ENCODE data around the gene PRKD2.

Gene PRKD2

DNA sequence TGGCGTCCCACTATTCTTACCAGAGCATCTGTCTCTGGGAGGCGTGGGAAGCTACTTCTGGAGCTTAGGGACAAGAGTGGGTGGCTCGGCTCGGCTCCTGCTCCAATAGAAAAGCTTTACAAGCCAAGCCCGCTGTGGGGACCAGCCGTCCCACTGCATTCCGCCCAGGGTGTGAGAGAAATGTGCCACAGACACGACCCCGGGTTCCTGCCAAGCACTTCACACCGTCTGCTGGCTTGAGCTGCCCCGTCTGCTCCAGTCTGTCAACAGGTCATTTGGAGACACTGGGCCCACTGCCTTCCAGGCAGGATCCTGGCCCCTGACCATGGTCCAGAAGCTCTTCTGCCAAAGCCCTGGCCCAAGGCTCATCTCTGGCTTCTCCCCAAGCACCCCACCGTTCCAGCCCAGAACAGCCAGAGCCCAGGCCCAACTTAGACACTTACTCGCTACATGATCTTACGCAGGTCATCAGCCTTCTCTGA is 22.4 kb upstream of the PRKD2 start:
- no peak overlapping the region for H3K4me3 ChIP-seq (ENCODE audit: low read depth, low read length)
- TF ChIP-seq, protein P1, sequence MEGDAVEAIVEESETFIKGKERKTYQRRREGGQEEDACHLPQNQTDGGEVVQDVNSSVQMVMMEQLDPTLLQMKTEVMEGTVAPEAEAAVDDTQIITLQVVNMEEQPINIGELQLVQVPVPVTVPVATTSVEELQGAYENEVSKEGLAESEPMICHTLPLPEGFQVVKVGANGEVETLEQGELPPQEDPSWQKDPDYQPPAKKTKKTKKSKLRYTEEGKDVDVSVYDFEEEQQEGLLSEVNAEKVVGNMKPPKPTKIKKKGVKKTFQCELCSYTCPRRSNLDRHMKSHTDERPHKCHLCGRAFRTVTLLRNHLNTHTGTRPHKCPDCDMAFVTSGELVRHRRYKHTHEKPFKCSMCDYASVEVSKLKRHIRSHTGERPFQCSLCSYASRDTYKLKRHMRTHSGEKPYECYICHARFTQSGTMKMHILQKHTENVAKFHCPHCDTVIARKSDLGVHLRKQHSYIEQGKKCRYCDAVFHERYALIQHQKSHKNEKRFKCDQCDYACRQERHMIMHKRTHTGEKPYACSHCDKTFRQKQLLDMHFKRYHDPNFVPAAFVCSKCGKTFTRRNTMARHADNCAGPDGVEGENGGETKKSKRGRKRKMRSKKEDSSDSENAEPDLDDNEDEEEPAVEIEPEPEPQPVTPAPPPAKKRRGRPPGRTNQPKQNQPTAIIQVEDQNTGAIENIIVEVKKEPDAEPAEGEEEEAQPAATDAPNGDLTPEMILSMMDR (IDR thresholded peaks at IDR 0.05; ENCODE audit: low read depth, low read length), result no peak

DNA sequence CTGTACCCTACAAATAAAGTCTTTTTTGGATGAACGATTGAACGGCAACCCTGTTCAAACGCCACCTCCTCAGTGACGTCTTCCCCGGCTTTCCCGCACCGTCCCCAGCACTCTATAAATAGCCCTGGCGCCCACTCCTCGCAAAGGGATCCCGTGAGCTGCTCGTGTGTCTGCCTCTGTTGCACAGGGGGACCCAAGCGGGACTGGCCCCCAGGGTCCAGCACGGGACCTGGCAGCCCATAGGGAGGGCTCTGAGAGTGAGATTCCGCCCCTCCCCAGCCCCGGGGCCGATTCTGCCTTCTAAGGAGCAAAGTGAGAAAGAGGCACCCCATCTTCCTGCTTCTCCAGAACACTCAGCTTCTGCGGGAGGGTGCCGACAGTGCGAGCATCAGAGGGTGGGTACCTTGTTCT is 20.9 kb upstream of the PRKD2 start:
- TF ChIP-seq, protein P1 (IDR thresholded peaks at IDR 0.05; ENCODE audit: low read depth, low read length), result no peak
- H3K4me3 ChIP-seq (ENCODE audit: low read depth, low read length), result no peak overlapping the region

DNA sequence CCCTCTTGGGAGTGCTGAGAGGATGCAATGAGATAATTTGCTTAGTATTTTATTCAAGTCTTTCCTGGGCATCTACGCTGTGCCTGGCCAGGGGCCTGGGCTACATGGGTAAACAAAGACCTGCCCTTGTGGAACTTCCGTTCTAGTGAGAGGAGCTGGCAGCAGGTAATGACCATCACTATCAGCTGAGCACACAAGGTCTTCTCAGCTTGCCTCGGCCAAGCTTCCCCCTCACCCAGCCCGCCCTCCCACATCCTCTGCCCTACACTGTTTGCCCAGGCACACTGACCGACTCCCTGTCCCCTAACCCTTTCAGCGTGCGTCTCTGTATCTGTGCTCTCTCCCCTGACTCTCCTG is 20.4 kb upstream of the PRKD2 start:
- TF ChIP-seq, protein P1 (IDR thresholded peaks at IDR 0.05; ENCODE audit: low read depth, low read length), result no peak
- H3K4me3 ChIP-seq (ENCODE audit: low read depth, low read length), result no peak overlapping the region

DNA sequence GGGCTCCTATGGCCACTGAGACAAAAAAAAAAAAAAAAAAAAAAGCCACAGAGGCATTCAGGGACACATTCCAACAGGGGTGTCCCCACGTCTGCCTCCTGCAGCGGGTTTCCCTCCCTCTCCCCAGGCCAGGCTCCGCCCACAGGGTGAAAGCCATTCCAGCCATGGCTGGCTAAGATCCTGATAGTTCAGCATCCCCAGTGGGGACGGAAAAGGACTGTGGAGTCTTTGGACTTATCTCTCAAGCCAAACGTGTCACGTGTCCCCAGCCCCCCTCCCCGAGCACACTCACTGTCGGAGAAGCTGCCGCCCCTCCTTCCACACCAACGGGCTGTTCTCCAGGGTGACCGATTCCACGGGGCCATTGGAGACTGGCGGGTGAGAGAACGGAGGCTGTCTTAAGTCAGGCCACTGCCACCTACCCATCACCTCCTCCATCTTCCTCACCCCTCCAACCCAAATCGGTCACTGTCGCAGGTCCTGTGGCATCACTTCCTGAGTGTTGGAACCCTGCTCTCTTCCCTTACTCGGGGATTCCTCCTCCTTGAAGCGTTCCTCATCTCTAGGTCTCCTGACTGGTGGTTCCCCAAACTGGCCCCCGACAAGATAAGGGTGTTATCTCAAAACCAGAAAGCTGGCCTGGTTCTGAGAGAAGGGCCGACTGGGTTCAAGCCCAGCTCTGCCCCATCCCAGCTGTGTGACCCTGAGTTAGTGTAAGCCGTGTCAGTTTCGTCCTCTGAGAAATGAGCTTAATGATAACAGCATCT is 19.8 kb upstream of the PRKD2 start:
- no peak overlapping the region for H3K4me3 ChIP-seq (ENCODE audit: low read depth, low read length)

DNA sequence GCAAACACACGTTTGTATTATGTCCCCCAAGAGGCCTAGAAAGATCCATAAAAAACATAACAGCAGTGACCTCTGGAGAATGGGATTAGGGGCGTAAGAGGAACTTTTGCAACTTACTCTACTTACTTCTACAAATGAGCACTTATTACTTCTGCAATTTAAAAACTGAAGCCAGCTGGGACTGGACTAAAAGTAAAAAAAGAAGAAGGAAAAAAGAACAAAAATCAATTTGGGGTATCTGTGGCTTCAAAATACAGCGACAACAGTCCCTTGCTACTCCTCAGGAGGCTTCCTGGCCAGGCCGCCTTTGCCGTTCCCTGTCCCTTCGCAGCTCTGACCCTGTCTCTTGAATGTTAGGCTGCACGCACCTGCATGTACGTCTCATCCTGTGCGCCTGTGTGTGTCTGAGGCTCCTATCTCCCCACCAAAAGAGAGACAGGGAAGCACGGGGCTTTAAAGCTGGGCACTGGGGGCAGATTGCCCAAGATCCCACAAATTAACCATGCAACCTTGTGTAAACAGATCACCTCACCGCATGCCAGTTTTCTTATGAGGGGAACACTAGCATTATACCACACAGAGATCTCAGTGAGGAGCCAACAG is 16.9 kb upstream of the PRKD2 start:
- no peak overlapping the region for H3K4me3 ChIP-seq (ENCODE audit: low read depth, low read length)
- TF ChIP-seq, protein P1 (IDR thresholded peaks at IDR 0.05; ENCODE audit: low read depth, low read length), result no peak

More for the DNA sequence above, 19.8 kb upstream of the PRKD2 start:
- TF ChIP-seq, protein P1 (IDR thresholded peaks at IDR 0.05; ENCODE audit: low read depth, low read length), result no peak

DNA sequence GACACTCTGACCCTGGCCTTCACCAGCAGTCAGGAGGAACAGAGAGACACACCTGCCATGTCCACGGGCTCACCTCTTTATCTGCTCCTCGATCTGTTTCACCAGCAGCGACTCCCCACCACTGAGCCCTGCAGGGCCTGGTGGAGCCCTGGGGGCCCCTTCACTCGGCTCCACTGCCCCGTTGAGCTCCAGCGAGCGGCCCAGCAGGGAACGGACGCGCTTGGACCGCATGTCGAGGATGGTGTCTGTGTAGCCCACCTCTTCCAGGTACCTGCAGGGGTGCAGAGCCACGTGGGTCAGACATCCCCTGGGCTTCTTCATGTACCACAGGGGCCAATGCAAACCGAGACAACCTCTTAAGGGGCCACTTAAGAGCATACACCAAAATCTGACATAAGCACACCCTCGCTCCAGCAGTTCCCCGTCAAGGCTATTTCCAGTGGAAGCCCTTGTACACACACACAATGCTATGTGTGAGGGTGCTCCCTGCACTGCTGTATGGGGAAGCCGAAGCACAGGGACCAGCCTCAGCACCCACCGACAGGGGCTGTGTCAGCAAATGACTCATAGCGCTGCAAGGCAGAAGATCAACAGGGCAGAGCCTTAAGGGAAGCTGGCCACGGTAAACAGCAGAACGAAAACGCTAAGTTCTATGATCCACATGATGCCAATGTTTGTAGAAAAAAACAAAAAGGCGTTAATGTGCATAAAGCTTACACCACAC is 16.2 kb upstream of the PRKD2 start:
- TF ChIP-seq, protein P1 (IDR thresholded peaks at IDR 0.05; ENCODE audit: low read depth, low read length), result no peak
- no peak overlapping the region for H3K4me3 ChIP-seq (ENCODE audit: low read depth, low read length)

Measured in WI38 (cell line).